ENCODE data around the gene PCDHA4.
"Not testable (repeated sequence)": the region's sequence is repeated elsewhere in the genome, so short reads cannot be mapped to it uniquely, and the experiment has no call there.

The PCDHA4 gene

DNA sequence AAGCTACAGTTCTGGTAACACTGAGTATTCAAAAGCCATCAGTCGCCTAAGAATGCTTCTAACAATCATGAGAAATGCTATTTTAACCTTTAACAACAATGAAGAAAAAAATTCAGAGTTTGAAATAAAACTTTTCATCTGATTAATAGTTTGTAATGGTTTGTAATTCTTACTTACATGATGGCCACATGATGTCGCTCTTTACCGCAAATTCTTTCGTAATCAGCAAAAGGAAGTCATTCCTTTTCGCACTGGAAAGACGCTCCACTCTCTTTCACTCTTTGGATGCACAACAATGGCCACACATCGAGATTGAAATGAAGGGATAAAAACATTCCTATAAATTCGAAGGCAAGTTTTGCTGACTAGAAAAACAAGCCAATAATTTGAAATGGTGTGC is 27.1 kb downstream of the PCDHA4 start, which contains the start of gene PCDHA7:
TSS of gene PCDHA7 (plus strand) at position 277 of the 400 bp plus-strand sequence. CDS start at position 392, 115 bp downstream.
- no peak within 1 kb of the TSS for H3K4me3 ChIP-seq (ENCODE audit: low read depth in 1 of 2, low read length in 1 of 2)
- no peaks in the 10 kb centered on the region for H3K4me1 ChIP-seq (ENCODE audit: control insufficient read depth in 1 of 2, insufficient read depth in 1 of 2, low read depth in 1 of 2, low read length in 1 of 2)
- peaks cover 33% of the 10 kb centered on the region for H3K27me3 ChIP-seq
- H3K27ac ChIP-seq: no peak within 1 kb of the TSS
- H3K36me3 ChIP-seq: no peaks in the 10 kb centered on the region
- peaks cover 14% of the 10 kb centered on the region for H3K9me3 ChIP-seq
- TF ChIP-seq, protein P1, sequence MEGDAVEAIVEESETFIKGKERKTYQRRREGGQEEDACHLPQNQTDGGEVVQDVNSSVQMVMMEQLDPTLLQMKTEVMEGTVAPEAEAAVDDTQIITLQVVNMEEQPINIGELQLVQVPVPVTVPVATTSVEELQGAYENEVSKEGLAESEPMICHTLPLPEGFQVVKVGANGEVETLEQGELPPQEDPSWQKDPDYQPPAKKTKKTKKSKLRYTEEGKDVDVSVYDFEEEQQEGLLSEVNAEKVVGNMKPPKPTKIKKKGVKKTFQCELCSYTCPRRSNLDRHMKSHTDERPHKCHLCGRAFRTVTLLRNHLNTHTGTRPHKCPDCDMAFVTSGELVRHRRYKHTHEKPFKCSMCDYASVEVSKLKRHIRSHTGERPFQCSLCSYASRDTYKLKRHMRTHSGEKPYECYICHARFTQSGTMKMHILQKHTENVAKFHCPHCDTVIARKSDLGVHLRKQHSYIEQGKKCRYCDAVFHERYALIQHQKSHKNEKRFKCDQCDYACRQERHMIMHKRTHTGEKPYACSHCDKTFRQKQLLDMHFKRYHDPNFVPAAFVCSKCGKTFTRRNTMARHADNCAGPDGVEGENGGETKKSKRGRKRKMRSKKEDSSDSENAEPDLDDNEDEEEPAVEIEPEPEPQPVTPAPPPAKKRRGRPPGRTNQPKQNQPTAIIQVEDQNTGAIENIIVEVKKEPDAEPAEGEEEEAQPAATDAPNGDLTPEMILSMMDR (IDR thresholded peaks at IDR 0.05): no peak

DNA sequence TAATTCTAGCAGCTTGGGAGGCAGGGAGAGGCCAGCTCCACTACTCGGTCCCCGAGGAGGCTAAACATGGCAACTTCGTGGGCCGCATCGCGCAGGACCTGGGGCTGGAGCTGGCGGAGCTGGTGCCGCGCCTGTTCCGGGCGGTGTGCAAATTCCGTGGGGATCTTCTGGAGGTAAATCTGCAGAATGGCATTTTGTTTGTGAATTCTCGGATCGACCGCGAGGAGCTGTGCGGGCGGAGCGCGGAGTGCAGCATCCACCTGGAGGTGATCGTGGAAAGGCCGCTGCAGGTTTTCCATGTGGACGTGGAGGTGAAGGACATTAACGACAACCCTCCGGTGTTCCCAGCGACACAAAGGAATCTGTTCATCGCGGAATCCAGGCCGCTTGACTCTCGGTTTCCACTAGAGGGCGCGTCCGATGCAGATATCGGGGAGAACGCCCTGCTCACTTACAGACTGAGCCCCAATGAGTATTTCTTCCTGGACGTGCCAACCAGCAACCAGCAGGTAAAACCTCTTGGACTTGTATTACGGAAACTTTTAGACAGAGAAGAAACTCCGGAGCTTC is 27.7 kb downstream of the PCDHA4 start:
- H3K4me1 ChIP-seq (ENCODE audit: control insufficient read depth in 1 of 2, insufficient read depth in 1 of 2, low read depth in 1 of 2, low read length in 1 of 2): not testable (repeated sequence)
- H3K9me3 ChIP-seq: peaks cover 14% of the 10 kb centered on the region

DNA sequence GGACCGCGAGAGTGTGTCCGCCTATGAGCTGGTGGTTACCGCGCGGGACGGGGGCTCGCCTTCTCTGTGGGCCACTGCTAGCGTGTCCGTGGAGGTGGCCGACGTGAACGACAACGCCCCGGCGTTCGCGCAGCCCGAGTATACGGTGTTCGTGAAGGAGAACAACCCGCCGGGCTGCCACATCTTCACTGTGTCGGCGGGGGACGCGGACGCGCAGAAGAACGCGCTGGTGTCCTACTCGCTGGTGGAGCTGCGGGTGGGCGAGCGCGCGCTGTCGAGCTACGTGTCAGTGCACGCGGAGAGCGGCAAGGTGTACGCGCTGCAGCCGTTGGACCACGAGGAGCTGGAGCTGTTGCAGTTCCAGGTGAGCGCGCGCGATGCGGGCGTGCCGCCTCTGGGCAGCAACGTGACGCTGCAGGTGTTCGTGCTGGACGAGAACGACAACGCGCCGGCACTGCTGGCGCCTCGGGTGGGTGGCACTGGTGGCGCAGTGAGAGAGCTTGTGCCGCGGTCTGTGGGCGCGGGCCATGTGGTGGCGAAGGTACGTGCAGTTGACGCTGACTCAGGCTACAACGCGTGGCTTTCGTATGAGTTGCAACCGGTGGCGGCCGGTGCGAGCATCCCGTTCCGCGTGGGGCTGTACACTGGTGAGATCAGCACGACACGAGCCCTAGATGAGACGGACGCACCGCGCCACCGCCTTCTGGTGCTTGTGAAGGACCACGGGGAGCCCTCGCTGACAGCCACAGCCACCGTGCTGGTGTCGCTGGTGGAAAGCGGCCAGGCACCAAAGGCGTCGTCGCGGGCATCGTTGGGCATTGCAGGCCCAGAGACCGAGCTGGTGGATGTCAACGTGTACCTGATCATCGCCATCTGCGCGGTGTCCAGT is 29.0 kb downstream of the PCDHA4 start:
- no peak overlapping the region for H3K4me3 ChIP-seq (ENCODE audit: low read depth in 1 of 2, low read length in 1 of 2)
- TF ChIP-seq, protein P1 (IDR thresholded peaks at IDR 0.05): no peak
- H3K9me3 ChIP-seq: peaks cover 14% of the 10 kb centered on the region
- no peaks in the 10 kb centered on the region for H3K4me1 ChIP-seq (ENCODE audit: control insufficient read depth in 1 of 2, insufficient read depth in 1 of 2, low read depth in 1 of 2, low read length in 1 of 2)
- H3K27me3 ChIP-seq: peaks cover 21% of the 10 kb centered on the region
- H3K27ac ChIP-seq: no peak overlapping the region
- no peaks in the 10 kb centered on the region for H3K36me3 ChIP-seq

More for the DNA sequence above, 27.7 kb downstream of the PCDHA4 start:
- H3K4me3 ChIP-seq (ENCODE audit: low read depth in 1 of 2, low read length in 1 of 2); H3K36me3 ChIP-seq; H3K27ac ChIP-seq: not testable (repeated sequence)
- peaks cover 28% of the 10 kb centered on the region for H3K27me3 ChIP-seq

DNA sequence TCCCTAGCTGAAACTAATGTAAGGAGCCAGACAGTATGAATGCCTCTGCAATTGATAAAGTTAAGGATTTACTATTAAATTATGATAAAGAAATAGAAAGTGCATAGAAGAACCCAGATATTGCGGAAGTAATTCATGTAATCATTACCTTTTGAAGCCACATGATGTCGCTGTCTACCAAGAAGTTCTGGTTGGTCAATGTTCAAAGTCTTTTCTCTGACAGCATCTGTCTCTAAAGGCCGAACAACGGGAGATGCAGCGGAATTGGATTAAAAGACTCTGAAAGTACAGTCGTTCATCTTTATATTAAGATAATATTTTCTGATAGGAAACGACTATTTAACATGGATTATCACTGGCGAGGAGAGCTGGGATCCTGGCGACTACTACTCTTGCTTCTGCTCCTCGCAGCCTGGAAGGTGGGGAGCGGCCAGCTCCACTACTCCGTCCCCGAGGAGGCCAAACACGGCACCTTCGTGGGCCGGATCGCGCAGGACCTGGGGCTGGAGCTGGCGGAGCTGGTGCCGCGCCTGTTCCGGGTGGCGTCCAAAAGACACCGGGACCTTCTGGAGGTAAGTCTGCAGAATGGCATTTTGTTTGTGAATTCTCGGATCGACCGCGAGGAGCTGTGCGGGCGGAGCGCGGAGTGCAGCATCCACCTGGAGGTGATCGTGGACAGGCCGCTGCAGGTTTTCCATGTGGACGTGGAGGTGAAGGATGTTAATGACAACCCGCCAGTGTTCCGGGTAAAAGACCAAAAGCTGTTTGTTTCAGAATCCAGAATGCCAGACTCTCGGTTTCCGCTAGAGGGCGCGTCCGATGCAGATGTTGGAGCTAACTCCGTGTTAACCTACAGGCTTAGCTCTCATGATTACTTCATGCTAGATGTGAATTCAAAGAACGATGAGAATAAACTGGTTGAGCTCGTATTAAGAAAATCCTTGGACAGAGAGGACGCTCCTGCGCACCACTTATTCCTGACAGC is 34.4 kb downstream of the PCDHA4 start, which contains the start of gene PCDHA8:
TSS of gene PCDHA8 (plus strand) at position 210 of the 985 bp plus-strand sequence. CDS start at position 345, 135 bp downstream.
- H3K27me3 ChIP-seq: peaks cover 17% of the 10 kb centered on the region
- peaks cover 10% of the 10 kb centered on the region for H3K9me3 ChIP-seq
- TF ChIP-seq, protein P1 (IDR thresholded peaks at IDR 0.05): no peak
- no peaks in the 10 kb centered on the region for H3K36me3 ChIP-seq
- no peak within 1 kb of the TSS for H3K4me3 ChIP-seq (ENCODE audit: low read depth in 1 of 2, low read length in 1 of 2)
- H3K4me1 ChIP-seq (ENCODE audit: control insufficient read depth in 1 of 2, insufficient read depth in 1 of 2, low read depth in 1 of 2, low read length in 1 of 2): no peaks in the 10 kb centered on the region
- no peak within 1 kb of the TSS for H3K27ac ChIP-seq

DNA sequence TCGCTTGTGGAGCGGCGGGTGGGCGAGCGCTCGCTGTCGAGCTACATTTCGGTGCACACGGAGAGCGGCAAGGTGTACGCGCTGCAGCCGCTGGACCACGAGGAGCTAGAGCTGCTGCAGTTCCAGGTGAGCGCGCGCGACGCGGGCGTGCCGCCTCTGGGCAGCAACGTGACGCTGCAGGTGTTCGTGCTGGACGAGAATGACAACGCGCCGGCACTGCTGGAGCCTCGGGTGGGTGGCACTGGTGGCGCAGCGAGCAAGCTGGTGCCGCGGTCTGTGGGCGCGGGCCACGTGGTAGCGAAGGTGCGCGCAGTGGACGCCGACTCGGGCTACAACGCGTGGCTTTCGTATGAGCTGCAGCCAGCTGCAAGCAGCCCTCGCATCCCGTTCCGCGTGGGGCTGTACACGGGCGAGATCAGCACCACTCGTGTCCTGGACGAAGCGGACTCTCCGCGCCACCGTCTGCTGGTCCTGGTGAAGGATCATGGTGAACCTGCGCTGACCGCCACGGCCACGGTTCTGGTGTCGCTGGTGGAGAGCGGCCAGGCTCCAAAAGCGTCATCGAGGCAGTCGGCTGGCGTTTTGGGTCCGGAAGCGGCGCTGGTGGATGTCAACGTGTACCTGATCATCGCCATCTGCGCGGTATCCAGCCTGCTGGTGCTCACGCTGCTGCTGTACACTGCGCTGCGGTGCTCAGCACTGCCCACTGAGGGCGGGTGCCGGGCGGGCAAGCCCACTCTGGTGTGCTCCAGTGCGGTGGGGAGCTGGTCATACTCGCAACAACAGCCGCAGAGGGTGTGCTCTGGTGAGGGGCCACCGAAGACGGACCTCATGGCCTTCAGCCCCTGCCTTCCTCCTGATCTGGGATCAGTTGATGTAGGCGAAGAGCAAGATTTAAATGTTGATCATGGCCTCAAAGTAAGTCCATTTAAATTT is 36.2 kb downstream of the PCDHA4 start:
- TF ChIP-seq, protein P1 (IDR thresholded peaks at IDR 0.05): no peak
- peaks cover 11% of the 10 kb centered on the region for H3K9me3 ChIP-seq

DNA sequence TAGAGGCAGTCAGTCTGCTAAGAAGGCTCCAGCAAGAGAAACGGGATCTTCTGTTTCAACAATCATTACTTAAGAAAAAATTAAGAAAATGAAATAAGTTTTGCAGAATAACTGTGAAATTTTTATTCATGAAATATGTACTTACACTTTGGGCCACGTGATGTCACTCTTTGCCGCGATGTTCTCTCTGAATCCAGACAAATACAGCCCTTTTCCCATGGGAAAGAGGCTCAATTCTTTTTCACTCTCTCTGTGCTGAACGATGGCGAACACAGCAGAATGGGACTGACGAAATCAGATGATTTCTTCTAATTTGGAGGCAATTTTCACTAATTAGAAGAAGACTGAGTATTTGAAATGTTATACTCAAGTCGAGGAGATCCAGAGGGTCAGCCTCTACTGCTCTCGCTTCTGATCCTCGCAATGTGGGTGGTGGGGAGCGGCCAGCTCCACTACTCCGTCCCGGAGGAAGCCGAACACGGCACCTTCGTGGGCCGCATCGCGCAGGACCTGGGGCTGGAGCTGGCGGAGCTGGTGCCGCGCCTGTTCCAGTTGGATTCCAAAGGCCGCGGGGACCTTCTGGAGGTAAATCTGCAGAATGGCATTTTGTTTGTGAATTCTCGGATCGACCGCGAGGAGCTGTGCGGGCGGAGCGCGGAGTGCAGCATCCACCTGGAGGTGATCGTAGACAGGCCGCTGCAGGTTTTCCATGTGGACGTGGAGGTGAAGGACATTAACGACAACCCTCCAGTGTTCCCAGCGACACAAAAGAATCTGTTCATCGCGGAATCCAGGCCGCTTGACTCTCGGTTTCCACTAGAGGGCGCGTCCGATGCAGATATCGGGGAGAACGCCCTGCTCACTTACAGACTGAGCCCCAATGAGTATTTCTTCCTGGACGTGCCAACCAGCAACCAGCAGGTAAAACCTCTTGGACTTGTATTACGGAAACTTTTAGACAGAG is 41.6 kb downstream of the PCDHA4 start, which contains the start of gene PCDHA9:
TSS of gene PCDHA9 (plus strand) at position 244 of the 964 bp plus-strand sequence. CDS start at position 358, 114 bp downstream.
- H3K36me3 ChIP-seq; H3K4me3 ChIP-seq (ENCODE audit: low read depth in 1 of 2, low read length in 1 of 2); H3K4me1 ChIP-seq (ENCODE audit: control insufficient read depth in 1 of 2, insufficient read depth in 1 of 2, low read depth in 1 of 2, low read length in 1 of 2); H3K27me3 ChIP-seq; H3K27ac ChIP-seq: not testable (repeated sequence)
- peaks cover 18% of the 10 kb centered on the region for H3K9me3 ChIP-seq

More for the DNA sequence above, 36.2 kb downstream of the PCDHA4 start:
- H3K27me3 ChIP-seq: peaks cover 15% of the 10 kb centered on the region
- no peak overlapping the region for H3K4me3 ChIP-seq (ENCODE audit: low read depth in 1 of 2, low read length in 1 of 2)
- no peaks in the 10 kb centered on the region for H3K36me3 ChIP-seq
- H3K4me1 ChIP-seq (ENCODE audit: control insufficient read depth in 1 of 2, insufficient read depth in 1 of 2, low read depth in 1 of 2, low read length in 1 of 2): no peaks in the 10 kb centered on the region
- H3K27ac ChIP-seq: no peak overlapping the region

Measured in neutrophil (primary cell).